HG02870 (cell line): Measurements from ENCODE around the gene ADGRG1.

ENCODE experiments used
- ATAC-seq: cut with Tn5 transposase; IDR thresholded peaks from one replicate; pipeline ENCODE4 v1.9.1; 2021; ENCODE audit warnings: mild to moderate bottlenecking, moderate library complexity; ENCODE audit not compliant: unreplicated experiment

ADGRG1 gene

DNA sequence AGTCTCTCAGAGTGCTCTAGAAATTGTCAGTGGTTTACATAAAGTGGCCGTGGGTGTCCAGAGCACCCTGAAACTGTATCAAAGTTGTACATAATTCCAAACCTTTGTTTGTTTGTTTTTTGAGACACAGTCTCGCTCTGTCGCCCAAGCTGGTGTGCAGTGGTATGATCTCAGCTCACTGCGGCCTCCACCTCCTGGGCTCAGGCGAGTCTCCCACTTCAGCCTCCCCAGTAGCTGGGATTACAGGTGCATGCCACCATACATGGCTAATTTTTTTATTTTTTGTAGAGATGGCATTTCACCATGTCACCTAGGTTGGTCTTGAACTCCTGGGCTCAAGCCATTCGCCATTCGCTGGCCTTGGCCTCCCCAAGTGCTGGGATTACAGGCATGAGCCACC lies 24.3 kb upstream of the ADGRG1 start:
- no peak for ATAC-seq

DNA sequence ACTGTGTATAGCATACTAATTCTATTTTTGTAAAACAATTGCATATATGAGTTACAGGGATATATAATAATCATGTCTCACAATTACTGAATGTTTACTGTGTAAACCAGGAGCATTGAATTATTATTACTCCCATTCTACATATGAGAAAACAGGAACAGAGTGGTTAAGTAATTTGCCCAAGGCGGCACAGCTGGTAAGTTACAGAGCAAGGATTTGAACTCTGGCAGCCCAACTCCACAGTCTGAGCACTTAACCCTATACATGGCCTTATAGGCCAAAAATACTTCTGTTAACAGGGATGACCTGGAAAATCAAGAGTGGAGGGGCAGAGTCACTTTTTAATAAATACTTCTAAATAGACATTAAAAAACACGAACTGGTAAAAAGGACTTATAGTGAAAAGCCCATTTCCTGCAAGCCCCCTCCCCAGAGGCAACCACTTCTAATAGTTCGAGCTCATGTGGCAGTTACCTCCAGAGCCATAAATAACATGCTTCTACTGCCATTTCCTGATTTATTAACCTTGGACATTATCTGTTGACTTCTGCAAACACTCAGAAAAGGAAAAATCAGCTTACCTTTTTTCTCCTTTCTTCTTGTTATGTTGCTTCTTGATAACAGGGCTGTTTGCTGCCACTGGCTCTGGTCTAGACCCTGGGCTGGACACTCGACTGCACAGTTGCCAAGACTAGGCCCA lies 22.1 kb upstream of the ADGRG1 start:
- ATAC-seq: no peak

DNA sequence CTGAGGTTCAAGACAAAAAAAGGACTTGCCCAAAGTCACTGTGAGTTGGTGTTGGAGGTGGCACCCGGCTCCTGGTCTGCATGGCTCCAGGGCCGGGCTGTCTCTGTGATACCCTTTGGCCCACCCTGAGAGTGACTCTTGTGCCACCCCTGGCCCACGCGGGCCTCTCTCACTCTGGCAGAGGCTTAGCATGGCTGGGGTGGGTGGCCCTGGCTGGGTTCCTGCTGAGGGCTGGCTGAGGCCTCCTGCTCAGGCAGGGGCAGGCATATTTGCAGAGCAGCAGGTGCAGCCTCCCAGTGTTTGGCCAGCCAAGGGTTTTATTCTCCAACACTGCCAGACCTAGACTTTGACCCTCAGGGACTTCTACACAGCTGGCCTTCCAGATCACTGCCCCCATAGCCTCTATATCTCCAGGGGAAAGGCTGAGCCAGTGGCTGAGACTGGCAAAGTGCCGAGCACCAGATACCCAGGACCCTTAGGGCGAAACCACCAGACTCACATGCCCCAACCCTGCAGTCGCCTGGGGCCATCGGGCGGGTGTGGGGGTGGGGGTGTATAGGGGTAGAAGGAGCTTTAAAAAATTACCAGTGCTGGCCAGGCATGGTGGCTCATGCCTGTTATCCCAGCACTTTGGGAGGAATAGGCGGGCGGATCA lies 21.5 kb upstream of the ADGRG1 start:
- no peak for ATAC-seq

DNA sequence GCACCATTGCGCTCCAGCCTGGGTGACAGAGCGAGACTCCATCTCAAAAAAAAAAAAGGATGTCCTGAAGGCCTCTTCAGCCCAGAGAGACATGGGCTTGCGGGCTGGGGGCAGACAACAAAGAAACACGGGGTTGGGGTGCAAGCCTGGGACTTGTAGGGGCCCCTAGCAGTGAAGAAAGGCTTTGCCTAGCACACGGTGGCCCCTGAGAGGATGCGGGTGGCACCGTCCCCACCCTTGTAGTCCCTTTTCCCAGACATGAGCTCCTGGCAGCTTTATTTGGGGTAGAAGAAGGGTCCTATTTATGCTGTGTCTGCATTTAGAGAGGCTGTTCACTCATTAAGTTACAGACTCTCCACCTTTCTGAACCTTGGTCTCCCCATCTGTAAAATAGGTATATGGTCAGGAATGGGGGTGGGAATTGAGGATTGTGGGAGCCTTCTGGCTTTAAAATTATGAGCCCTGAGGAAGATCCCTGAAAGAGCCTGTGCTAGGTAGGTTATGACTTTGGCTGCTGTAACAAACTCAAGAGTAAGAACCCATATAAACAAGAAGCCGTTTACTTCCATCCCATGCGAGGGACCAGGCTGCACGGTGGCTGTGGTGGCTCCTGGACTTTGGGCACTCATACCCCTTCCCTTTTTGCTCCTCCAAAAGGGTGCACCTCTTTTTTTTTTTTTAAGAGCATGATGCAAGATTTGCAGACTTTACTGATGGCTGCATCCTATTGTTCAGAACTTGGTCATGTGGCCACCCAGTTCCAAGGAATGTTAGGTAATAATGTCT lies 20.6 kb upstream of the ADGRG1 start:
- no peak for ATAC-seq

DNA sequence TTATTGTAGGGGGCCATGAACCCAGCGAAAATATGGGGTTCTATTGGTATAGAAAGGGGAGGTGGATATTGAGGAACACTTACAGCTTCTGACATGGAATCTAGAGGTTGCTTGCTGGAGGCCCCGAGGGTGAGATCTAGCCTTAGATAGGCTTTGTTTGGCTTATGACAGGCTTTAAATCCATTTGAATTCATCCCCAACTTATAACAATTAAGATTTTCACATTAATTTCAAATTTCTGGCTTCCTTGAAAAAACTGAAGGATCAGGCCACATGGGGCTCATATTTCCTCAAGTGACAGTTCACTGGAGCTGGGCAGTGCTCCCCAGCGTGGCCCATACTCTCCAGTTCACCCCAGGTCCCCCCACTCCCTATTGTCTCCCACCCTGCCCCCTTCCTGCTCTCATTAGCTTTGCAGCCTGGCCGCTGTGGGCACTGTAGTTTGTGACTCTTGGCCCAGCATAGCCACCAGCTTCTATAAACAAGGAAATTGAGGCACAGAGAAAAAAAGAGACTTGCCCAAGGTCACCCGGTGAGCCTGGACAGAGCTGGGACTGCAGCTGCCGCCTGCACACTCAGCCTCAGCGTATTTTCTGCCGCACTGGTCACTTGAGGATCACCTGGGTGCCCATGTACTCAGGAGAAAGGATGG lies 19.8 kb upstream of the ADGRG1 start:
- ATAC-seq: no peak

DNA sequence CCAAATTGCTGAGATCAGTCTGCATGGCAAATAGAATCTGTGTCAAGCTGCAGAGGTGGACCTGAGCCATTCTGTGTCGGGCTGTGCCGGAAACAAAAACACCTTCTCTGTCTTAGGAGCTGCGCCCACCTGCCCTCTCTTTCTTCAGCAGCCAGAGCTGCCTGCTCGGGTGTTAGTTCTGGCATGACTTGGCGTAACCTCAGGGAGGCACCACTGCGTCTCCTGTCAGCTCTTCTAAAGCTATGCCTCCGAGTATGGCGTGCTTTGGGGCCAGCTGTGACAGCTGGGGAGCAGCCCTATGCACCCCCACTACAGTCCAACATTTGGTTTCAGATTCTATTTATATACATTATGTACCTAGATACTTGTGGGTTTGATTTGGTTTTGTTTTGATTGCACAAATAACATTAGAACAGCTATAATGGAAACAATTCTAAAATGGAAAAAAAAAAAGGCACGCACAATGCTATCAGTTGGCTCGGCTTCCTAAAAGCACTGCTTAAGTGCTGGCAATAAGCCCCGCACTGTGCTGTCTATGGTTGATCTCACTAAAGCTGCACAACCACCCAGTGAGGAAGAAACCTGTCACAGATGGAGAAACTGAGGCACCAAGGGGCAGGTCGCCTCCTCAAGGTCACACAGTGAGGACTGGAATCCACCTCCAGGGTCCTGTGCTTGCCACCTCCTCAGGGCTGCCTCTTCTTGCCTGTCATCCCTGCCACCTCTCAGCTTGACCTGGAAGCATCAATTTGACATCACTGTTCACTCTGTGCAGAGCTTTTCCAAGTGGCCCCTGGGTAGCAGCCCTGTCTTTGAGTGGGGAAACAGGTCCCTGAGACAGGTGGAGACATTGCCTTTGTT lies 18.7 kb upstream of the ADGRG1 start:
- ATAC-seq: peak; percentile 92

DNA sequence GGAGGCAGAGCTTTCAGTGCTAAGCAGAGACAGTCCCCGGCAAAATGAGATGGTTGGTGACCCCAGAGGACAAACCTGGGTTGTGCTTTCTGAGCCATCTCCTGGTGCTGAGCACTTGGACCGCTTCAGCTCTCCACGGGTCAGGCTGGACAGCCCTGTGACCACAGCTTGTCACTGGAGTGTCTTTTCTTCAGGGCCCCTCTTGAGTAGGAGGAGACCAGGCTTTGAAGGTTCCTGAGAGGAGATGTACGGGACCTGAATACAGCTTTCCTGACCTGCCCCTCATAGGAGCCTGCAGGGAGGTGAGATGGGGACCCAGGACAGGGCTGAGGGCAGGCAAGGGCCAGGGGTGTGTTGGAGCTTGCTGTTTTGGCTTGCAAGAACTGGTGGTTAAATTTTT lies 17.8 kb upstream of the ADGRG1 start:
- ATAC-seq: no peak

DNA sequence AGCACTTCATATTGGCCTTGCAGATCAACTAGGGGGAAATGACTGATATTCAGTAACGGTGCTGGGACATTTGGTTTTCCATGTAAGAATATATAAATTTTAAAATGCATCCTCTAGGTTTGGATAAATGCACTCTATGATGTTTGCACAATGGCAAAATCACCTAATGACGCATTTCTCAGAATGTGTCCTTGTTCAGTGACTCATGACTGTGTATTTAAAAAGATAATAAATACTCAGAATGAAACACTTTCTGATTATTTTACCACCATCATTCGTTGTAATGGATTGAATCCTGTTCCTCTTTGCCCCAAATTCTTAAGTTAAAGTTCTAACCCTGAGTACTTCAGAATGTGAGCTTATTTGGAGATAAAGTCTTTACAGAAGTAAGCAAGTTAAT lies 17.2 kb upstream of the ADGRG1 start:
- no peak for ATAC-seq

DNA sequence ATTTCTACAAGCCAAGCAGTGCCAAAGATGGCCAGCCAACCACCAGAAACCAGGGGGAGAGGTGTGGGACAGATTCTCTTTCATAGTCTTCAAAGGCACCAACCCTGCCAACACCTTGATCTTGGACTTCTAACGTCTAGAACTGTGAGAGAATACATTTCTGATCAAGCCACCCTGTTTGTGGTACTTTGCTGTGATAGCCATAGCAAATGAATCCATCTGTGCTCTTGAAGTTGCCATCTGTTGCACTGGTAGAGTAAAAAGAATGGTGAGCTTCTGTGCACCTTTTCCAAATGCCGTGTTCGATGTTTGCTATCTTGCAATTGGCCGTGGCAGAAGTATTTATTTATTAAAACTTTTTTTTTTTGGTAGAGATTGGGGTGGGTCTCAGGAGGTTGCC lies 16.7 kb upstream of the ADGRG1 start:
- ATAC-seq: no peak

DNA sequence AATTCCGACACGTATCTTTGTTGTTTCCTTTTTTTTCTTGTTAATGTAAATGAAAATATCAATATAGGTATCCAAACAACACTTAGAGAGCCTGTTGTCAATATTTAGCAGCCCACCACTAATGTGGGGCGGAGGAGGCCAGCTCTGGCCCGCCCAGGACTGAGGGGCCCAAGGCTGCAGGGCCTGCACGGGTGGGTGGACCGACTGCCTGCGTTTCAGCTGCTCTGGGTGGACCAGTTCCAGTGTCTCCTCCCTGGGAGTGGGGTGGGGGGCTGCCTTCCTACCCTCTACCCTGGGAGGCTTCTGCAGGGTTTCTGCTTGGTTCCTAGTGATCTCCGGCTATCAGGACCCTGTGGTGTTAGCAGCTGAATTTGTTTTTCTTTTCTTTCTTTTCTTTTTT lies 15.9 kb upstream of the ADGRG1 start:
- ATAC-seq: no peak

DNA sequence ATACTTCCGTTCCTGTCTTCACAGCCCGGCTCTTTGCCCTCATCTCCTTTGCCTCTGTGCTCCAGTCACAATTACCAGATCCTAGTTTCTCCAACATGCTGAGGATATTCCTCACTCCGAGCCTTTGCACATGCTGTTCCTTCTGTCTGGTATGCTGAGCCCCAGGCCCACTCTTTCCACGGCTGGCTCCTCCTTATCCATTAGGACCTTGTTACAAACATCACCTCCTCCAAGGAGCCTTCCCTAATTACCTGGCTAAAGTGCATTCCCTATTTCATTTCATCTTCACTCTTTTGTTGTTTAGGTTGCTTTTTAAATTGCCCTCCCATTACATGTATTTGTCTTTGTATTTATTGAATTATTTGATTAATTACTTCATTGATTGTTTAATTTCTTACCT lies 14.9 kb upstream of the ADGRG1 start:
- no peak for ATAC-seq

DNA sequence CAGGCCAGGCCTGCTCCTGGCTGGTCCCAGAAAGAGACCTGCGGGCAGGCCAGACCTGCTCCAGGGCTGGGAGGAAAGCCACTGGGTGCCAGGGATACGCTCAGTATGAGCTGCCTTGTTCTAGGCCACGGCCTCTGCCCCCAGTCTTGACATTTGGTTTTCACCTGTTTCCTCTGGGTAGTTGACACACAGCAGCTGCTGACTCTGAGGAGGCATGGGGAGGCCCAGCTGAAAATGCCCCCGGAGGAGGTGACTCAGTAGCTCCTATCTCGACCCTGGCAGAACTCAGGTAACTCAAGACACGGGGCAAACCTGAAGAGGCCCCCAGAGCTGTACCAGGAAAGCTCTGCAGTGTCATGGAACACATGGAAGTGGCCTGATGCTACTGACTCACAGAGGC lies 13.9 kb upstream of the ADGRG1 start:
- no peak for ATAC-seq

DNA sequence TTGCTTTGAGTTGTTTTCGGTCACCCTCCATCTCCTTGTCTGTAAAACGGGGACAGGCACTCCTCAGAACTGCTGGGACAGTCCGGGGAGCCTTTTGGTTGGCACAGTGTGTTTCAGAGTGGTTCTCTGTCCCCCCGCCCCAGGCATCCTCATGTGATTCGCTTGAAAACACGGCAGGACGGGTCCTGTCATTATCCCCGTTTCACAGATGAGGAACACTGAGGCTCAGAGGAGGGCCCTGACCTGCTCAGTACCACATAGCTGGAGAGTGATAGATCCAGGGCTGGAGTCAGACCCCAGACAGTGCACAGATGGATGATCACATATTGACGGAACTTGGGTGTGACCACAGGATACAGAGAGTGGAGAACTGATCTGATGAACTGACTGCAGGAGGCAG lies 13.5 kb upstream of the ADGRG1 start:
- ATAC-seq: no peak

DNA sequence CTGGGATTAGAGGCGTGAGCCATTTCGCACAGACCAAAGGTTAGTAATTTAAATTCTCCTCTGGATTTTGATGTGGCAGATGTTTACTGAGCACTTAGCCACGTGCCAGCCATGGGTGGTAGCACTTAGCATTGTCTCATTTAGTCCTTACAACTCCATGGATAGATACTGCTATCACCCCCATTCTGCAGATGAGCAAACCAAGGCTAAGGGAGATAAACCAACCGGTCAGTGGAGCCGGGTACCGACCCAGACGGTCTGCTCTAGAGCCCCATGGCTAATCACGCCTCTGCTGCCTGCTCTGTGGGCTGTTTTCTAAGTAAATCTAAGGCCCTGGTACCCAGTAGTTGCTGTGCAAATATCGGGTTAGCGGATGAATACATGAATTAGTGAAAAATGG lies 12.6 kb upstream of the ADGRG1 start:
- ATAC-seq: no peak

DNA sequence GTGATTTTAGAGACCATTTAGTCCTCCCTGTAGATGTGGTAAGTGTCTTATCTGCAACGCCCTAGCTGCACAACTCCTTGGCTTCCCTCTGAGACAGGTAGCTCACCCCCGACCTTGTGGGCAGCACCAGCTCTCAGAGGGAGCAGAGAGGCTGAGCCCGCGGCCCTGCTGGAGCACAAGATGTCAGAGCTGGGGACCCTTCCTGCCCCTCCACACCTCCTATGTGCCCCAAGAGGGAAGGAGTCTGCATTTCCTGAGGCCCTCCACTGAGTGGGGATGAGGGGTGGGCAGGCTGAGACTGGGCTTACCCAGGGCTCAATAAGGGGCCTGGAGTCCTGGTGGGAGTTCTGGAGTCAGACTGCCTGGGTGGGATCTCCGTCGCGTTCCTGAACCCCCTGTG lies 12.2 kb upstream of the ADGRG1 start:
- ATAC-seq: no peak

DNA sequence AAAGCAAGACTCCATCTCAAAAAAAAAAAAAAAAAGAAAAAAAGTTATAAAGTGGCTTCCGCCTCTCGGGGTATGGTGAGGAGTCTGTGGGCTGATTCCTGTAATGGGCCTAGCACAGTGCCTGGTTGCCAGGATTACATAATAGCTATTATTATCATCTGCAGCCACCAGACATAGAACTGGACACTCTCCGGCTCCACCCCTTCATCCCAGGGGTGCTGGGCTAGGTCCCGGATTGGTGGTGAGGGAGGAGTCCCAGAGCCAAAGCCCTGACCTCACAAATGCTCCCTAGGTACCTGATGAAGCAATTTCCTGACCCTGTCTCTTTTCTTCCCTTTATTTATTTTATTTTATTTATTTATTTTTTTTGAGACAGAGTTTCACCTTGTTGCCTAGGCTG lies 11.6 kb upstream of the ADGRG1 start:
- ATAC-seq: no peak

DNA sequence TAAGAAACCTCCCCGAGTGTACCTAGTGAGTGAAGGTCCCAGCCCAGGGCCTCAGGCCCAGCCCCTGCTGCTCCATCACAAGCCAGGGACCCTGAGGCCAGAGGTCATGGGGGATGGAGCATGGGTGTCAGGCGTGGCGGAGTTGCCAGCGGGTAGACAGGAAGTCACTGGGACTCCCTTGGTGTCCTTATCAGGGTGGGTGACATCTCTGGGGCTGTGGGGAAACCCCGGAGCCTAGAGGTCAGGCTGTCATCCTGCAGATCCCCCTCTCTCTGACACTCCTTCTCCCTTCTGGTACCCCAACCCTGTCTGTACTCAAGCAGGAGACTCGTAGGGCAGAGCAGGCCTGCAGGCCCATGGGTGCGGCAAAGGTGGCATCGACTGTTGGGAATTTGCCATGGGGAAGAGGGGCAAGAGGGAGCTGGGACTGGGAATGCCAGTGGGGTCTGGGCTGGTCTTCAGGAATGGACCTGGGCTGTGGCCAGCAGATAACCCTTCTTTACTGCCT lies 10.8 kb upstream of the ADGRG1 start:
- no peak for ATAC-seq

DNA sequence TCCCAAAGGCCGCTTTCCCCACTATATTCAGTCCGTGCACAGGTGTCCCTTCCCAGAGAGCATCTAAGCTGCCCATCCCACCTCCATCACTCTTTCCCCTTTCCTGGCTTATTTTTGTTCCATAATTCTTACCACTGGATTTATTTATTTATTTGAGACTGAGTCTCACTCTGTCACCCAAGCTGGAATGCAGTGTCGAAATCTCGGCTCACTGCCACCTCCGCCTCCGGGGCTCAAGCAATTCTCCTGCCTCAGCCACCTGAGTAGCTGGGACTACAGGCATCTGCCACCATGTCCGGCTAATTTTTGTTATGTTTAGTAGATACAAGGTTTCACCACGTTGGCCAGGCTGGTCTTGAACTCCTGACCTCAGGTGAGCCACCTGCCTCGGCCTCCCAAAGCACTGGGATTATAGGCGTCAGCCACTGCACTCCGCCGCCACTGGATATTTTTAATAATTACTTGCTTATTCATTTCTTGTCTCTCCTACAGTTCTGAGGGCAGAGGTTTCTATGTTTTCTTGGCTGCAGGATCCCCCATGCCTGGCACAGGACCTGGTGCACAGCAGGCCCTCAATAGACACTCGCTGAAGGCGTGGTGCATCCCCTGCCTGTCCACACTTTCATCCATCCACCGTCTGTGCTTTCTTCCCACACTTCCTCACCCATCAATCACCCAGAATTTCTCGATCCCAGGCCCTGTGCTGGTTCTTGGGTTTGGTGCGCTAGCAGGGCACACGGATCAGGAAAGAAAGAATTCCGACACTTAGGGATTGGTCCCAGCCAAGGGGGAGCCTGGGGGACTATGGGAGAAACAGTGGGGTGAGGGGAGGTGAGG lies 9.9 kb upstream of the ADGRG1 start:
- no peak for ATAC-seq

DNA sequence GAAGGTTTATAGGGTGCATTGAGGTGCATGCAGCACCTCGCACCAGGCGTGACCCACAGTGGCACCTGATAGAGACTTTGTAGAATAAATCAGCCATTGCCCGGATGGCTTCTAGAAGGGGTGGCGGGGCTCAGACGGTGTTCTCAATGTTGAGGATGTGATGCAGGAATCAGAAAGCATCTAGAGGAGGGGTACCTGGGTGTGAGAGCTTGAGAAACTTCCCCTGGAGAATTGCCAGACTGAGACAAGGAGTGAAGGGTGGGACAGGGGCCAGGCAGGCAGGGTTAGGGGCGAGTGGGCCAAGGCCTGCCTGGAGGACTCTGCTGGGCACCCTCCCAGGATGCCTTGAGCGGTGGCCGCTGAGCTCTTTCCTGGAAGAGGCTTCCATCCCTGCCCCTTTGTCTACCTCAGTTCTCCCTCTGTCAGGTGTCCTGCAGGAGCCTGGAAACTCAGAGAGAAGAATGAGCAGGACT lies 9.3 kb upstream of the ADGRG1 start:
- ATAC-seq: no peak
